RKO (cell line): ENCODE results near the gene MAGI2.
"Not testable (repeated sequence)": the region's sequence is repeated elsewhere in the genome, so short reads cannot be mapped to it uniquely, and the experiment has no call there.

Experiments
- DNase-seq: peaks from one replicate; pipeline ENCODE4 v3.0.0-alpha.2; 2016; ENCODE audit warnings: low spot score

Gene MAGI2

DNA sequence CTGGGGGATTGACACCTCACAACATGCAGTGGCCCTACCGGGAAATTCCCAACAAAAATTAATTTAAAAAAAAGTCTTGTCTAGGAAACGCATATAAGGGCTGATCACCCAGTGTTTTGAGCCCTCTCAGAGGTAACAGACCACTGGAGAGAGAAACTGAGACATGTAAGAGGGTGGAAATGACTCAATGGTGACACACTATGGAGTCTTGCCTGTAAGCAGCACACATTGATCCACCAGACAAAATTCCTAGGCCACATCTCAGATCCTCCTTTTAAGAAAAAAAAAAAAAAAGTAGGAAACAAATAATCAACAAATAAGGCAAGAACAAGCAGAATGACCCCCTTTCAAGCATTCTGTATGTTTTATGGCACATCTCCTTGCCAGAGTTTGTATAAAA, 296.2 kb downstream of the MAGI2 start:
- DNase-seq: no peak

DNA sequence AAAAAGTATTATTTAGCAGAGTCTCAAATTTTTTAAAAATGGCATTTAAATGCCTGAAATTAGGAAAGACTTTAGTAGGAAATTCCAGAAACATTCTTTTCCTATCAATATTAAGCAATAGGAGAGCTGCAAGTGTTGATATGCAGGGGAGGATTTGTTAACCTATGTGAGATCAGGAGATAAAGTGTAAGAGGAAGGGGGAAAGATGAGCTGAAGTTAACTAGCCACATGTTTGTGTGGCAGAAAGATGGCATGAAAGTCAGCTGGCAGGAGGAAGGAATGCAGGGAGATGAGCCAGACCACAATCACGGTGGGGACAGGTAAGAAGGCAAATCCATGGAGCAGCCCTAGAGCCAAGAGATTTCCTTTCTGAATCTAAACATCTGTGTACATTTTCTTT, 303.6 kb downstream of the MAGI2 start:
- DNase-seq: no peak

DNA sequence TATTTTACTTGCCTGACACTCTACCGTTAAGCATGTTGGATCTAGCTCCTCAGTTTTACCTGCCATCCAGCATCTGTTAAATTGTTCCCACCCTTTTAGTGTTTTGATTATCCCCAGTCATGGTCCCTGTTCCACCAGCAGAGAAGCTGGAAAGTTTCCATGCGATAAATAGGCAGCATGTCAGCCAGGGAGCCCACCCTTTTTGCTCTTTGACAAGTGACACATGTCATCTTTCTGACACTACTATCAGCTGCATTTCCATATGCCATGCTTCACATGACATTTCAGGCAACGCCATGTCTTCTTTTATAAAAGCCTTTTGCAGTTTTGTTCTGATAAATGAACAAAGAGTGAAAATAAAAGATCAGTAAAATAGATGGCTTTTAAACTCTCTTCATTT, 310.8 kb downstream of the MAGI2 start:
- DNase-seq: no peak

DNA sequence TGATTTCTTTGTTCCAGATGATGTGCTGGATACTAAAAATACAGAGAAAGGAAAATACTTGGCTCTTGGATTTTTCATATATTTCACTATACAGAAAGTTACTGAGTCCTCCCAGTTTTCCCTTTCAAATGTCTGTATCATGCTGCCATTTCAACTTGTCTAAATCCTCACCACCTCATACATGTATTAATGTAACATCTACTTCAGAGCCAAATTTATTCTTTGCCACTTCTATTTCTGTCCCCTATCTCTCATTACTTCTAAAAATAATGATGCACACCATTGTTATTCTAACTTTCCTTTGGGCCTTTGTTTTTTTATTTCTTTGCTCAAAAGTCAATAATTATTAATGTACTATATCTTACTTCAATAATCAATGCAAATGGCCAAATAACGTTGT, 312.2 kb downstream of the MAGI2 start:
- no peak for DNase-seq

DNA sequence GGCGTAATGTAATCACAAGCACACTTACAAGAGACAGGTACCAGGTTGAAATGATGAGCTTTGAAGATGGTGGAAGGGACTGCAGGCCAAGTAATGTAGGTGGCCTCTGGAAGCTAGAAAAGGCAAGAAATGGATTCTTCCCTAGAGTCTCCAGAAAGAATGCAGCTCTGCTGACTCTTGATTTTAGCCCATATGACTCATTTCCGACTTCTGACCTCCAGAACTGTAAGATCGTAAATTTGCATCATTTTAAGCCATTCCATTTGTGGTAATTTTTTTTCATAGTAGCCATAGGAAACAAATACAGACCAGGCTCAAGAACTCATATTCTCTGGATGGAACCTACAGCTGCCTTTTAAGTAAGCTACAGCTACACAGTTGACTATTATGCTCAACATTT, 315.5 kb downstream of the MAGI2 start:
- DNase-seq: peak; percentile 42

DNA sequence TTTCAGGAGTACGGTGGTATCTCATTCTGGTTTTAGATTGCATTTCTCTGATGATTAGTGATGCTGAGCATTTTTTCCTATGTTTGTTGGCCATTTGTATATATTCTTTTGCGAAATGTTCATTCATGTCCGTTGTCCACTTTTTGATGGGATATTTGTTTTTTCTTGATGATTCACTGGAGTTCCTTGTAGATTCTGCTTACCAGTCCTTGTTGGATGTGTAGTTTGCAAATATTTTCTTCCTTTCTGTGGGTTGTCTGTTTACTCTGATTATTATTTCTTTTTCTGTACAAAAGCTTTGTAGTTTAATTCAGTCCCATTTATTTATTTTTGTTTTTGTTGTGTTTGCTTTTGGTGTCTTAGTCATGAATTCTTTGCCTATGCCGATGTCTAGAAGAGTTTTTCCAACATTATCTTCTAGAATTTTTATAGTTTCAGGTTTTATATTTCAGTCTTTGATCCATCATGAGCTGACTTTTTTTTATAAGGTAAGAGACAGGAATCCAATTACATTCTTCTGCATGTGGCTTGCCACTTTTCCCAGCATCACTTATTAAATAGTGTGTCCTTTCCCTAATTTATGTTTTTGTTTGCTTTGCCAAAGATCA, 320.5 kb downstream of the MAGI2 start:
- DNase-seq: no peak

DNA sequence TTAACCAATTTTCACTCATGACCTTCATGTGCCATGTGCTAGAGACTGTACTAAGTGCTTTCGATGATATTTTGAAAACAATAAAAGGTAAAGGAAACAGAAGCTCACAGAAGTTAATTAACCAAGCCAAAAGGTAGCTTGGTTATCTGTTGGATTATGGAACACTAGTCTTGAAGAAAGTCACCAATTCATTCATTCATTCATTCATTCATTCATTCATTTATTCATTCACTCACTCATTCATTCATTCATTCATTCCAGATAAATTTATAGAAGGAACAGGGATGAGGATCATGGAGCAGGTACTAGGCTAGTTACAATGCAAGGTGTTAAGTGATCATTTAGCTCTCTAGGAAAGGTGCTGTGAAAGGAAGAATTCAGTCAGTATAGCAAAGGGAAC, 322.8 kb downstream of the MAGI2 start:
- no peak for DNase-seq

DNA sequence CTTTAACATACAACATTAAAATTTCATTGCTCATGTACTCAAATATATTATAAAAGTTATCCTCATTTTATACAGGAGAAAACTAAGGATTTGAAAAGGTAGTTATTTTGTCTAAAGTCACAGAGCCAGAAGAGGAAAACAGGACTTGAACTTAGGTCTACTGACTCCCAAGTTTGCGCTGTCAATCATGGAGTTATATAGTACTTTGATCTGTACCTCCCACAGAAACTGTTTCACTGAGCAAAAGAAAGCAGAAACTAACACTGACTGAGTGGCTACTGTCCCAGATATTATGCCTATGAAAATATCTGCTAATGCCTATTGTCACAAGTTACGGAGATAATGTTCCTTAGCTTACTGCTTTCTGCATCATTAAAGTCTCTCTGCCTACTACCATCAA, 329.1 kb downstream of the MAGI2 start:
- no peak for DNase-seq

DNA sequence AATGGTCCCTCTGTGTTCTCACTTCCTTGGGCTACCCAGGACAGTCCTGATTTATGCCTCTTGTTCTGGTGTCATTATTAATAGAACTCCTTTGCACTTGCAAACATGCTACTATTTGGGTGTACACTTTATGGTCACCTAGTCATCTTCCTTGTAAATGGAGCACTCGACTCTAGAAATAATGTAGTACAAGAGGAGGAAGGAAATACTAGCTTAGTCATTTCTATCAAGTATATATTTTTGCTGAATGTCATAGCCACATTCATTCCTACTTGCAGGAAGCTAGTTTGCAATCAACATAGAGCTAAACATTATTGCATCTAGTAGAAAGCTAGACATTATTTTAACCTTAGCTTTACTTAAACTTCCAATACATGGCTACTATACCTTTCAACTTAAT, 335.3 kb downstream of the MAGI2 start:
- no peak for DNase-seq

DNA sequence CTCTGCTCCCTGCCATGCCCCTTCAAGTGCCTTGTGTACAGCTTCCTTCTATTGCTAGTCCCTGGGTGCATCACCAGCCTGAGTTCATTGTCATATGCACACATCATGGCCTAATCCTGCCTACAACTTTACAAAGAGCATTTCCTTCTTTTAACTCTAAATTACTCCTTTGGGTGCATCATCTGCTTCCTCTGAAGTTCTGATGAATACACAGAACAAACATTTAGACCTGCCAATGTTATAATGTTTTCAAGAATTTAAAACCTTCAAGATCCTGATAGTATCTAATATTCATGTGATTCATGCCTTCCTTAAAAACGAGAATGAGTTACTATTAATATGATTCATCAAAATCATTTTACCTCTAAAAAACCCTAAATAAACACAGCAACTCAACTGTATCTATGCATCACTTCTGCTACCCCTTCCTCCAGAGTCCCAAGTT, 357.1 kb downstream of the MAGI2 start:
- DNase-seq: no peak

DNA sequence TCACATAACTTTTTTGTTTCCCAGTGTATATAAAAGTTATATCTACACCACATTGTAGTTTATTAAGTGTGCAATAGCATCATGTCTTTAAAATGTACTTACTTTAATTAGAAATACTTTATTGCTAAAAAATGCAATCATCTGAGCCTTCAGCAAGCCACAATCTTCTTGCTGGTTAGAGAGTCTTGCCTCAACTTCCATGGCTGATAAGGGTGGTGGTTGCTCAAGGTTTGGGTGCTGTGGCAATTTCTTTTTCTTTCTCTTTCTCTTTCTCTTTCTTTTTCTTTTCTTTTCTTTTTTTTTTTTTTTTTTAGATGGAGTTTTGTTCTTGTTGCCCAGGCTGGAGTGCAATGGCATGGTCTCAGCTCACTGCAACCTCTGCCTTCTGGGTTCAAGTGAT, 360.0 kb downstream of the MAGI2 start:
- no peak for DNase-seq

DNA sequence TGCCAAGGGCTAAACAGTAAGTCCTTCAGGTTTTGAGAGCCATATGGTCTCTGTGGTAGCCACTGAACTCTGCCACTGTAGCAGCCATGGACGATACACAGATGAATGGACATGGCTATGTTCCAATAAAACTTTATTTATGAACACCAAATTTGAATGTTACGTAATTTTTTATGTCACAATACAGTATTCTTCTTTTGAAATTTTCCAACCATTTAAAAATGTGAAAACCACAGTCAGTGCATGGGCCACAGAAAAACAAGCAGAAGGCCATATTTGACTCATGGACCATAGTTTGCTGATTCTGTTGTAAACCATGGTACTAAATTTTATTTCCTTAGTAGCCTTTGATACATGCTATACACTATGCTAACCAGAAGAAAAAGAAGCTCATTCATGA, 361.8 kb downstream of the MAGI2 start:
- no peak for DNase-seq

DNA sequence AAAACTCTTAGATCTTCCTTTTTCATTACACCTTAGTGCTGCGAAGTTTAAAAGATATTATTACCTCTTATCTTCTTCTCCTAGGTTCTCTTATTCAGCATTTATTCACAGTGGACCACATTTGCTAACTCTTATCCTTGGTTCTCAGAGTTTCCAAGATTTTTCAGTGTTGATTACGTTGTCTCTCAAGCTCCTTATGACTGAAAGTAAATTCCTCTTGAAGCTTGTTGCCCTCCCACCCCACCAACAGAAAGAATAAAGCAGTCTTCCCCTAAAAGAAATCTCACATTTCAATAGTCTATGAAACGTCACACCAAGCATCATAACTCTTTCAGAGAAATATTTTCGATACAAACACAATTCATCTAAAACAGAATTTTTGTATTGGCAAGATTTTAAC, 362.5 kb downstream of the MAGI2 start:
- DNase-seq: no peak

DNA sequence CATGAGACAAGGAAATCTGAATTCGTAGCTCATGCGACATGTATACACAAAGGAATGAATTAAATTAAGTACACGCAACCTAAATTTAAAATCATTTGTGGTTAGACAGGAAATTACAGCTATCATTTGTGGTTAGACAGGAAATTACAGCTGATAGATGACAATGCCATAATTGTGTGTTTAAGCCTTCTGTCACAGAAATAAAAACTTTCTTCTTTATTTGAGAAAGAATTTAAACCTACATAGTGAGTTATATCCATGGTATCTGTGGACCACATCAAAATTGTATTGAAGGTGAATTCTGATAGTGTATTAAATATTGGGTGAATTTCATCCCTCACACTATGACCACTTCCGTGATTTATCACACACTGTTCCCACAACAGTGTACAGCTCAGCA, 362.9 kb downstream of the MAGI2 start:
- DNase-seq: no peak

DNA sequence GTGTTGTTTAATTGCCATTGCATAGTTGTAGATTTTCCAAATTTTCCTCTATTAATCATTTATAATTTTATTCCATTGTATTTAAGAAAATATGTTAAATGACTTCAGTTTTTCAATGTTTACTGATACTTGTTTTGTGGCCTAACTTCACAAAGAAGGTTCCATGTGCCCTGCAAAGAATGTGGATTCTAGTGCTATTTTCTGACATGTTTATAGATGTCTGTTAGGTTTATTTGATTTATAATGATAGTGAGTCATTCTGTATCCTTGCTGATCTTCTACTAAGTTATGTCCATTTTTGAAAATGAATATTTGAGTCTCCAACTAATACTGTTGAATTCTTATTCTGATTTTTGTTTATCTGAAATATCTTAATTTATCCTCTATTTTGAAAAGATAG, 369.0 kb downstream of the MAGI2 start:
- DNase-seq: no peak

DNA sequence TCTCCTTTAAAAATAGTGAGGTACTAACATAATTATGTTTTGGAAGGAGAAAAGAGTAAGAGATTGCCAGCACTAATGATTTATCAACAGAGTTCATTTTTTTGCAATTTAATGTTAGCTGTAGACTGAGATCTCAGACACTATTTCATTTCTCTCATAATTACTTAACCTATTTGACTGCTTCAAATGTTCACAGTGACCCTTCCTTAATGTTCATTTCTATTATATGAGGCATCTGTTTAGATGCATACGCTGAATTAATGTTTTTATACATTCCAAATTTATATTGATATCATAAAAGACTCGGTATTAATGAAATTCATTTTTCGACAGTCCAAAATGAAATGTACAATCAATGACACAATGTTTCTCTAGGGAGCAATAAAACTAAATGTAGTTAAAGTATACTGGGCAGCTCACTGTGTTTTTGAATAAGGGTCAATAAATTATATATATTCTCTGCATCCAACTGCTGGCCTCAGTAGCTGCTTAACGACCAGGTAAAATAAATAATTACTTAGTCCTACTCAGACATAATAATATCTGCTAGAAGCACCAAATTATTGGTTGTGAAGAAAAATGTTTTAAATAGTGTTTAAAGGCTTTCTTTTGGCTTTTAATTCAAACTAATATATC, 373.4 kb downstream of the MAGI2 start:
- no peak for DNase-seq

DNA sequence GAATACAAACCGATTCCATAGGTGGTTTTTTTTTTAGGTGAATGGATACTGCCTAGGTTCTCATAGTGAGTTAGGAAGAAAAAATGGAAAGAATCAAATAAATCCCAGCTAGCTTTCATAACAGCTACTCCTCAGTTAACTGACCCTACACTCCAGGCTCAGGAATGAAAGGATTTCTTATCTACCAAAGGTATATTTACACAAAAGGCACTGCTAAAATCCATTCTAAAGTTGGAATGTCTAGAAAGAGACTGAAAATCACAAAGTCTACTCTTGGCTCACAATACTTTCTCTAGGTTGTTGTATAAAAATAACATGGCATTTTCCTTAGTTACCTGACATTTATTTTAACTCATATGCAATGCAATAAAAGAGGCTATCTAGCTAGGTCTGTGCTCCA, 375.2 kb downstream of the MAGI2 start:
- DNase-seq: no peak

DNA sequence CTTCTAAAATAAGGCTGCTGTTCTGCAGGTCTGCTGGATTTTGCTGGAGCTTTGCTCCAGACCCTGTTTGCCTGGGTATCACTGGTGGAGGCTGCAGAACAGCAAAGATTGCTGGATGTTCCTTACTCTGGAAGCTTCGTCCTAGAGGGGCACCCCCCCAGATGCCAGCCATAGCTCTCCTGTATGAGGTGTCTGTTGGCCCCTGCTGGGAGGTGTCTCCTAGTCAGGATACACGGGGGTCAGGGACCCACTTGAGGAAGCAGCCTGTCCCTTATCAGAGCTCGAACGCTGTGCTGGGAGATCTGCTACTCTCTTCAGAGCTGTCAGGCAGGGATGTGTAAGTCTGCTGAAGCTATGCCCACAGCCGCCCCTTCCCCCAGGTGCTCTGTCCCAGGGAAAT, 382.3 kb downstream of the MAGI2 start:
- not testable (repeated sequence) for DNase-seq

DNA sequence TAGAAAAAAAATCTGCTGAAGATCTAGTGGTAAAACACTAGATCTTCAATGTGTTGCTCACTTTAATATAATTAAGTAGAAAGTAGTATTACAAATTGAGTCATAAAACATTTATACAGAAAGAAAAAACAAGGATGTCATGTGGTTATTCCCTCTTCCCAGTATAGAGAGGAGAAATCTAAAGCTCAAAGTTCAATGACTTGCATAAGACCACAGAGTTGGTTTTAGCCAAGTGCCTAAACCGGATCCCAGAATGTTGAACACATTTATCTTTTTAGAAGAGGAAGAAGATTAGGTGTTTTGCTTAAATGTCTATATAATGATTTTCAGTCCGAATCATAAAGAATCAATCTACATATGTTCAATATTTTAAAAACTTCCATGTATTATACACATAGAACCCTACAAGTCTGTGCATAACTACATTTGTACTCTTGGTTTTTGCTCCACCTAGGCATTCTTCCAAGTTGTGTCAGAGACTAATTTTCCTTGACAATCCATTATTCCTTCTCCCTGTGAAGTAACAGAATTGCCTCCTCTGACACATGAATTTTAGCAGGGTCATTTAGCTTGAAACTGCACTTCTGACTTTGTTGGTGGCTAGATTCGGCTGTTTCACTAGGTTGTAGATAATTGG, 389.2 kb downstream of the MAGI2 start:
- DNase-seq: no peak

DNA sequence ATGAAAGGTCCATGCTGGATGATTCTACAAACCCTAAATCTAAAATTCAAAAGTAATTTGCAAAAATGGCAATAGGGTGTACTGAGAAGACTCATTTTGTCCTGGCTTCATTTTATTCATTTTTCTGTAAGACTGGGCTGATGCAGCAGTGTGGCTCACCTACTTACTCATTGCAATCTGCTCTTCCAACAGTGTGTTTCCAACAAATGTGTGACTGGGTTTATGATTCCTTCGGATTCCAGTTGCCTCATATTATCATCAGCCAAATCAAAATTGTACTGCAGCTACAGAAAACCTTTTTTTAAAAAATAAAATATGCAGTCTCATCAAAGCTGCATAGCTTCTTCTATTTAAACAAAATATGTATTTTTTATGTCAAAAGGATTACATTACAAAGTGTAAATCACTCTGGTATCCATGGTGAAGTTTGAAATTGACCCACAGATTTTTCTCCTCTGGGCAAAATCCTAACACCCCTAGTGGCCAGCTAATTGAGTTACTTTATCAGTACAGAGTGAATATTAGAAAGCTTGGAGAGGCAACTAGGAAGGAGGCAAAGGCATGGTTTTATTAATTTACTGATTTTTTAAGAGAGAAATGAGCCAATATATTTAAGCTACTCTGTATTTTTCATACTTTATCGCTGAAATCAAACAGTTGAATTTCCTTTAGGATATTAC, 390.3 kb downstream of the MAGI2 start:
- DNase-seq: peak; percentile 3

DNA sequence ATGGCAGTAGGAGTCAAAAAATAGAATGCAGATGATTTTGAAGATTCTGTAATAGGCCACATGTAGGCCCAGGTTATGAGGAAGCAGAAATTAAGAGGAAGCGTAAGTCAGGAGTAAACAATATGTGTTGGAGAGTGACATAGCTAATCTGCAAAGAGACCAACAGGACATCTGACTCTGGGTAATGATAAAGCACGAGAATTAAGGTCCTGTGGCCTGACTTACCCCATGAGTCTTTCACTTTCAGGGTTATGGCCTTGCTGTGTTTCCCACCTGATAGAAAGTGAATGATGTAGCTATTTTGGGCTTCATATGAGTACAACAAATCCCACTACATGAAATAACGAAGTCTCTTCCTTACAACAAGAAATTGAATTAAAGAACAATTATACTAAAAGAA, 393.0 kb downstream of the MAGI2 start:
- no peak for DNase-seq

DNA sequence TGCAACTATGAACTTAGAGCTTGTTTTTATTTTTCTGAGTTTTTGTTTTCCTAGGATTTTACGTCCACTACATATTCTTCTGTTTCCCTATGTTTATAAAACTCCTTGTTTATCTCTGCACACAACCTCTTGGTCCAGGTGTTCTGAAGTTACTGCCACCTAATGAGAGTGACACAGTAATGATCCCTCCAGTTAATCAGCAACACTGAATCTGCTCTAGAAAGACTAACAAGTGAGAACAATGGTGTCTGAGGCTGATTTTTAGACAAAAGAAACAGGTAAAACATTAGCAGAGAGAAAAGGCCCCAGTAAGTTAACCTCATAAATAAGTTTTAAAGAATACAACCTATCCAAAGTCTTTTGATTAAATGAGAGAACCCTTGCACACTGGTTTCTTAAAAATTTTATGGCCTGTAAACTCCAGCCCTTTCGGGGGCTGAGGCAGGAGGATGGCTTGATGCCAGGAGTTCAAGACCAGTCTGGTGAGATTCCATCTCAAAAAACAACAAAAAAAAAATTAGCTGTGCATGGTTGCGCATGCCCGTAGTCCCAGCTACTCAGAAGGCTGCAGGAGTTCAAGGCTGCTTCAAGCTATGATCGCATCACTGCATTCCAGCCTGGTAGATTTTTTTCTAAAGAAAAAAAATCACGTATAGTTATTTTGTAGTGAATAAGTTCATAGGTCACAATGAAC, 397.6 kb downstream of the MAGI2 start:
- DNase-seq: no peak

DNA sequence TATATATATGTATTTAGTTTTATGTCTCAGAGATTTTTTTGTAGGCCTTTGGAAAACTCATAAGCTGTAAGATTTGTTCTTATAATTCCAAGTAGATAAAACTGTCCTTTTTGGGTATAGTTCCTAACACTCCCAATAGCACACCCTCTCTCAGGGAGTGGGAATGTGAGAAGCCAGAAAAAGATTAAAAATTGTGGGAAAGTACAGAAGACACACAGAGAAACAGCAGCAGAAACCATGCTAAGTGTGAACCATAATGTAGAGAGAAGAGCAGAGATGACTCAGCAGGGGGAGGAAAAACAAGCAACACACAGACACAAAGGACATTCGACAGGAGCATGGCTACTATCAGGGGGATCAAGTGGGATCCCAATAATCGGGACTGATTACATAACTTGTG, 401.6 kb downstream of the MAGI2 start:
- DNase-seq: no peak
